BLaER1 treated with 17β-estradiol and CSF1 and Interleukin-3, amounts not matched to agents 10 nM and 100 nM (cell line): ENCODE measurements around the gene MTA1.

Source experiments
- H3K27ac ChIP-seq, 11 experiments: shearing (Covaris generic); formaldehyde crosslinking; 2 replicates each; pipeline ENCODE4 v1.8.1; 2022
- H3K27me3 ChIP-seq, 11 experiments: shearing (Covaris generic); formaldehyde crosslinking; 2 replicates each; pipeline ENCODE4 v1.8.1; 2022
- H3K36me3 ChIP-seq, 11 experiments: shearing (Covaris generic); formaldehyde crosslinking; 2 replicates each; pipeline ENCODE4 v1.8.1; 2022
- H3K4me1 ChIP-seq, 10 experiments: shearing (Covaris generic); formaldehyde crosslinking; 2 replicates each; pipeline ENCODE4 v1.8.1; 2022
- H3K4me2 ChIP-seq, 11 experiments: shearing (Covaris generic); formaldehyde crosslinking; 2 replicates each; pipeline ENCODE4 v1.8.1; 2022
- H3K4me3 ChIP-seq, 10 experiments: shearing (Covaris generic); formaldehyde crosslinking; 2 replicates each; pipeline ENCODE4 v1.8.1; 2022
- H3K9ac ChIP-seq, 11 experiments: shearing (Covaris generic); formaldehyde crosslinking; 2 replicates each; pipeline ENCODE4 v1.8.1; 2022
- H3K9me3 ChIP-seq, 11 experiments: shearing (Covaris generic); formaldehyde crosslinking; replicated peaks in 1 of 11; 2 replicates each; pipeline ENCODE4 v1.8.1; 2022
- H4K20me1 ChIP-seq, 11 experiments: shearing (Covaris generic); formaldehyde crosslinking; 2 replicates each; pipeline ENCODE4 v1.8.1; 2022
- Cebpa-rat ChIP-seq, 11 experiments: shearing (Covaris generic); IDR thresholded peaks; 2 replicates each; pipeline ENCODE4 v1.8.1; 2022

MTA1 gene

GRCh38 chr14:105500726-105501101 is 81.1 kb downstream of the MTA1 start:
- peak overlapping the region in 1 of 11 experiments; percentile 36; a peak in 1 of 22 replicates for H3K9ac ChIP-seq

GRCh38 chr14:105501504-105502291 is 82.1 kb downstream of the MTA1 start:
- no peak overlapping the region for H3K9ac ChIP-seq
- TF ChIP-seq Cebpa-rat (IDR thresholded peaks at IDR 0.05) = no peak
- peaks cover 0 to 26% (median 11%) of the 10 kb centered on the region in 11 experiments; a peak in 10 of 22 replicates for H3K36me3 ChIP-seq
- no peak overlapping the region for H3K27ac ChIP-seq
- peaks cover 0 to 54% (median 0%) of the 10 kb centered on the region in 11 experiments; a peak in 7 of 22 replicates for H4K20me1 ChIP-seq
- H3K4me1 ChIP-seq = peaks cover 0 to 32% (median 22%) of the 10 kb centered on the region in 10 experiments; a peak in 17 of 20 replicates
- H3K4me3 ChIP-seq = no peak overlapping the region
- H3K27me3 ChIP-seq = no peaks in the 10 kb centered on the region; a peak in 1 of 22 replicates
- no peaks in the 10 kb centered on the region for H3K9me3 ChIP-seq
- H3K4me2 ChIP-seq = no peak overlapping the region

More at GRCh38 chr14:105500726-105501101, 81.1 kb downstream of the MTA1 start:
- Histone ChIP-seq H3K36me3 (peaks cover 0 to 32% (median 11%) of the 10 kb centered on the region in 11 experiments; a peak in 10 of 22 replicates), H3K27ac (0 out of 22 replicates have a peak overlapping the region, but pooled peaks of 1 of the 11 experiments have one; percentile 14), H4K20me1 (peaks cover 0 to 59% (median 0%) of the 10 kb centered on the region in 11 experiments; a peak in 7 of 22 replicates), H3K4me3 (no peak overlapping the region), H3K4me1 (peaks cover 0 to 32% (median 22%) of the 10 kb centered on the region in 10 experiments; a peak in 17 of 20 replicates), H3K27me3 (no peaks in the 10 kb centered on the region; a peak in 1 of 22 replicates), H3K4me2 (no peak overlapping the region), H3K9me3 (no peaks in the 10 kb centered on the region)
- TF ChIP-seq Cebpa-rat (IDR thresholded peaks at IDR 0.05) = no peak

GRCh38 chr14:105502446-105503295 is 83.0 kb downstream of the MTA1 start:
- no peak for TF ChIP-seq Cebpa-rat (IDR thresholded peaks at IDR 0.05)
- Histone ChIP-seq H3K27ac (no peak overlapping the region), H3K27me3 (peaks cover 0 to 6% (median 0%) of the 10 kb centered on the region in 11 experiments; a peak in 5 of 22 replicates)

GRCh38 chr14:105503296-105503640 is 83.6 kb downstream of the MTA1 start:
- Histone ChIP-seq H3K4me2 (peak overlapping the region in 4 of 11 experiments; percentile 2 to 36 (median 16); a peak in 4 of 22 replicates), H3K27ac (no peak overlapping the region), H3K9ac (no peak overlapping the region), H3K4me1 (peaks cover 0 to 45% (median 30%) of the 10 kb centered on the region in 10 experiments; a peak in 17 of 20 replicates), H3K27me3 (peaks cover 0 to 7% (median 0%) of the 10 kb centered on the region in 11 experiments; a peak in 5 of 22 replicates), H3K36me3 (peaks cover 0 to 14% (median 6%) of the 10 kb centered on the region in 11 experiments; a peak in 9 of 22 replicates), H4K20me1 (peaks cover 0 to 38% (median 0%) of the 10 kb centered on the region in 11 experiments; a peak in 5 of 22 replicates), H3K4me3 (no peak overlapping the region), H3K9me3 (no peaks in the 10 kb centered on the region)
- no peak for TF ChIP-seq Cebpa-rat (IDR thresholded peaks at IDR 0.05)

More at GRCh38 chr14:105502446-105503295, 83.0 kb downstream of the MTA1 start:
- H4K20me1 ChIP-seq = peaks cover 0 to 44% (median 0%) of the 10 kb centered on the region in 11 experiments; a peak in 5 of 22 replicates
- peaks cover 0 to 18% (median 9%) of the 10 kb centered on the region in 11 experiments; a peak in 9 of 22 replicates for H3K36me3 ChIP-seq
- peak overlapping the region in 4 of 11 experiments; percentile 11 to 32 (median 19); a peak in 3 of 22 replicates for H3K4me2 ChIP-seq
- 0 out of 22 replicates have a peak overlapping the region, but pooled peaks of 3 of the 11 experiments have one; percentile 10 to 15 (median 14) for H3K9ac ChIP-seq
- H3K4me3 ChIP-seq = no peak overlapping the region
- H3K9me3 ChIP-seq = no peaks in the 10 kb centered on the region
- peaks cover 0 to 39% (median 24%) of the 10 kb centered on the region in 10 experiments; a peak in 17 of 20 replicates for H3K4me1 ChIP-seq

GRCh38 chr14:105503935-105504692 is 84.5 kb downstream of the MTA1 start:
- peaks cover 0 to 7% (median 0%) of the 10 kb centered on the region in 11 experiments; a peak in 5 of 22 replicates for H3K27me3 ChIP-seq
- peaks cover 0 to 7% (median 0%) of the 10 kb centered on the region in 11 experiments; a peak in 4 of 22 replicates for H3K36me3 ChIP-seq
- H3K4me3 ChIP-seq = no peak overlapping the region
- peak overlapping the region in 6 of 11 experiments; percentile 11 to 62 (median 40); a peak in 8 of 22 replicates for H3K9ac ChIP-seq
- no peak for TF ChIP-seq Cebpa-rat (IDR thresholded peaks at IDR 0.05)
- peak overlapping the region in 4 of 11 experiments; percentile 1 to 32 (median 14); a peak in 1 of 22 replicates for H3K27ac ChIP-seq
- peak overlapping the region; percentile 32 to 76 (median 57); a peak in 20 of 22 replicates for H3K4me2 ChIP-seq
- peaks cover 0 to 48% (median 33%) of the 10 kb centered on the region in 10 experiments; a peak in 17 of 20 replicates for H3K4me1 ChIP-seq
- no peaks in the 10 kb centered on the region for H3K9me3 ChIP-seq
- H4K20me1 ChIP-seq = peaks cover 0 to 30% (median 0%) of the 10 kb centered on the region in 11 experiments; a peak in 3 of 22 replicates

DNA sequence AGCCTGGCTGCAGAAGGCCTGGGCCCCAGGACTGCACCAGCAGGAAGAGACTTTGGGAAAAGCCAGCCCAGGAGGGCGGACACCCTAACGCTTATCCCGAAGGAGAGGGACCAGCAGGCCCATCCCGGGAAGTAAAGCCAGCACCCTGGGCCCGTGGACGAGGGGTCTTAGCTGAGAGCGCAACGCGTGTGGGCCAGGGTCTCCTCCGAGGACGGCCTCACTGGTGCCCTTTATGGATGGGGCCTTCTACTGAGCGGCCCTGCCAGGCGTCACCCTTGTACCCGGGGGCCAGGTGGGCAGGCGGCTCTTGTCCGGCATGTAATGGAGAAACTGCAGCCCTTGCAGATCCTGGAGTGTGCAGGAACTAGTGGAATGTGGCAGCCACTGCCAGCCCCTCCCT is 85.5 kb downstream of the MTA1 start:
- no peaks in the 10 kb centered on the region for H3K9me3 ChIP-seq
- H3K4me2 ChIP-seq = peak overlapping the region in 10 of 11 experiments; percentile 32 to 76 (median 61); a peak in 19 of 22 replicates
- H3K4me3 ChIP-seq = no peak overlapping the region
- peaks cover 0 to 7% (median 0%) of the 10 kb centered on the region in 11 experiments; a peak in 5 of 22 replicates for H3K27me3 ChIP-seq
- peak overlapping the region in 4 of 11 experiments; percentile 18 to 62 (median 56); a peak in 4 of 22 replicates for H3K9ac ChIP-seq
- 0 out of 22 replicates have a peak overlapping the region, but pooled peaks of 1 of the 11 experiments have one; percentile 9 for H3K27ac ChIP-seq
- peaks cover 0 to 48% (median 33%) of the 10 kb centered on the region in 10 experiments; a peak in 17 of 20 replicates for H3K4me1 ChIP-seq
- TF ChIP-seq Cebpa-rat (IDR thresholded peaks at IDR 0.05) = no peak
- H3K36me3 ChIP-seq = no peaks in the 10 kb centered on the region
- peaks cover 0 to 20% (median 0%) of the 10 kb centered on the region in 11 experiments; a peak in 3 of 22 replicates for H4K20me1 ChIP-seq

DNA sequence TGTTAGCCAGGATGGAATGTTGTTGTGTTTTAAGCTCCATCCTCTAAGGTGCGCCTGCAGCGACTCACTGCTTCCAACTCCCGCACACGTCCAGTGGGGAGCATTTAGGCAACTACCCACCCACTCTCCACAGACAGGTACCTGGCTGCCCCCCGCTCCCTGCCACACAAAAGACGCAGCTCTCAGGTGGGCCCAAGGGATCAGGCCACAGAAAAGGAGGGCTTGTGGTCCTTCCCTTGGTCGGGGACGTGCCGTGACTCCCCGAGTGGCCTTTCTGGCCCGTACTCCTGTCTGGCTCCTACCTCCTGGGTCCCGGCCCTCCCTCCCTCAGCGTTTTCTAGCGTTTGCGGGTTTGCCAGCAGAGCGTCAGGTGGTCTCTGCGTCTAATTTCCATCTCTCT is 87.6 kb downstream of the MTA1 start:
- no peak for TF ChIP-seq Cebpa-rat (IDR thresholded peaks at IDR 0.05)
- H3K4me3 ChIP-seq = no peak overlapping the region
- peaks cover 0 to 11% (median 0%) of the 10 kb centered on the region in 11 experiments; a peak in 1 of 22 replicates for H4K20me1 ChIP-seq
- 0 out of 22 replicates have a peak overlapping the region, but pooled peaks of 1 of the 11 experiments have one; percentile 13 for H3K9ac ChIP-seq
- H3K9me3 ChIP-seq = no peaks in the 10 kb centered on the region
- no peak overlapping the region for H3K27ac ChIP-seq
- H3K36me3 ChIP-seq = no peaks in the 10 kb centered on the region
- H3K27me3 ChIP-seq = peaks cover 0 to 7% (median 0%) of the 10 kb centered on the region in 11 experiments; a peak in 5 of 22 replicates
- H3K4me2 ChIP-seq = peak overlapping the region in 8 of 11 experiments; percentile 20 to 75 (median 51); a peak in 15 of 22 replicates
- H3K4me1 ChIP-seq = peaks cover 0 to 51% (median 37%) of the 10 kb centered on the region in 10 experiments; a peak in 17 of 20 replicates
